ENCODE results near the gene NODAL. TPM values are rescaled to one million over a fixed set of nuclear protein-coding genes. Genes with fewer than 3 reads are reported as not detected.

Gene NODAL
- total and polyA plus RNA-seq, 2 experiments from 2014 or later: 11.2 to 28.4 TPM

DNA sequence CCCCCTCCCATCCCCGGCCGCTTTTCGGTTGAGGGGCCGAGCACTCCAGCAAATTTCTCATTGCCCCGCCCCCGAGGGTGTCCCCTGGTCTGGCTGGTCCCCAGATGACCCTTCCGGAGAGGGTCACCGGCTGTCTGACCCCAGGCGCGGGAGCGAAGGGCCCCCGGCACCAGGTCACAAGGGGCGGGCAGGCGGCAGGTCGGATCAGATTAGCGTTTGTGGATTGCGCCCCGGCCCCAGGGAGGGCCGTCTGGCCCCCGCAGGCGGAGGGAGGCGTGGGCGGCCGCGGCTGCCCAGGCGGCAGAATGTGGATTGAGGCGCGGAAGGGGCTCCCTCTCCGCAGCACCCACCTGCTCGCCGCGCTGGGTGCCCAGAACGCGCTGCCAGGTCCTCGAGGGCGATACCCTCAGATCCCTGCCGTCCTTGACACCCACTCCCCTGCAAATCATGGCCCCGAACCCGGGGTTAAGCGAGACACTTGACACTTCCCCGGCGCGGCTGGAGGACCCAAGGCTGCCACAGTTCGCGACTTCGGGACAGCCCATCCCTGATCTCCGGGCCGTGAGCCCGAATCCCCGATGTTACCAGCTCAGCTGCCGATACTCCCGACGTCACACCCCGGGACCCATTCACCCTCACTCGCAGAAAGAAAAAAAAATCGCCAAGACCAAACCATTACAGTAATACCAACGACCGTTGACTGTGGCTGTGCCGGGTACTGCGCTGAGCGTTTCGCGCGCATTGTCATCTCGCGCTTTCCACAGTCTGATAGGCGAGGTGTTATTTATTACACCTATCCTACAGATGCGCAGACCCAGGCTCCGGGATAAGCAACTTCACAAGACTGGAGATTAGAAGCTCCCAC, 953 bp downstream of the NODAL start:
- no peaks in the 10 kb centered on the region for H3K36me3 ChIP-seq (ENCODE audit: insufficient read depth)
- H3K4me1 Mint-ChIP-seq: peaks cover 45% of the 10 kb centered on the region
- H3K4me1 ChIP-seq (ENCODE audit: insufficient read depth): peaks cover 42% of the 10 kb centered on the region
- H3K27me3 ChIP-seq (ENCODE audit: insufficient read depth): peaks cover 22% of the 10 kb centered on the region
- peaks cover 51% of the 10 kb centered on the region for H3K79me2 ChIP-seq (replicated peaks; ENCODE audit: insufficient read depth)
- TF ChIP-seq, protein P1, sequence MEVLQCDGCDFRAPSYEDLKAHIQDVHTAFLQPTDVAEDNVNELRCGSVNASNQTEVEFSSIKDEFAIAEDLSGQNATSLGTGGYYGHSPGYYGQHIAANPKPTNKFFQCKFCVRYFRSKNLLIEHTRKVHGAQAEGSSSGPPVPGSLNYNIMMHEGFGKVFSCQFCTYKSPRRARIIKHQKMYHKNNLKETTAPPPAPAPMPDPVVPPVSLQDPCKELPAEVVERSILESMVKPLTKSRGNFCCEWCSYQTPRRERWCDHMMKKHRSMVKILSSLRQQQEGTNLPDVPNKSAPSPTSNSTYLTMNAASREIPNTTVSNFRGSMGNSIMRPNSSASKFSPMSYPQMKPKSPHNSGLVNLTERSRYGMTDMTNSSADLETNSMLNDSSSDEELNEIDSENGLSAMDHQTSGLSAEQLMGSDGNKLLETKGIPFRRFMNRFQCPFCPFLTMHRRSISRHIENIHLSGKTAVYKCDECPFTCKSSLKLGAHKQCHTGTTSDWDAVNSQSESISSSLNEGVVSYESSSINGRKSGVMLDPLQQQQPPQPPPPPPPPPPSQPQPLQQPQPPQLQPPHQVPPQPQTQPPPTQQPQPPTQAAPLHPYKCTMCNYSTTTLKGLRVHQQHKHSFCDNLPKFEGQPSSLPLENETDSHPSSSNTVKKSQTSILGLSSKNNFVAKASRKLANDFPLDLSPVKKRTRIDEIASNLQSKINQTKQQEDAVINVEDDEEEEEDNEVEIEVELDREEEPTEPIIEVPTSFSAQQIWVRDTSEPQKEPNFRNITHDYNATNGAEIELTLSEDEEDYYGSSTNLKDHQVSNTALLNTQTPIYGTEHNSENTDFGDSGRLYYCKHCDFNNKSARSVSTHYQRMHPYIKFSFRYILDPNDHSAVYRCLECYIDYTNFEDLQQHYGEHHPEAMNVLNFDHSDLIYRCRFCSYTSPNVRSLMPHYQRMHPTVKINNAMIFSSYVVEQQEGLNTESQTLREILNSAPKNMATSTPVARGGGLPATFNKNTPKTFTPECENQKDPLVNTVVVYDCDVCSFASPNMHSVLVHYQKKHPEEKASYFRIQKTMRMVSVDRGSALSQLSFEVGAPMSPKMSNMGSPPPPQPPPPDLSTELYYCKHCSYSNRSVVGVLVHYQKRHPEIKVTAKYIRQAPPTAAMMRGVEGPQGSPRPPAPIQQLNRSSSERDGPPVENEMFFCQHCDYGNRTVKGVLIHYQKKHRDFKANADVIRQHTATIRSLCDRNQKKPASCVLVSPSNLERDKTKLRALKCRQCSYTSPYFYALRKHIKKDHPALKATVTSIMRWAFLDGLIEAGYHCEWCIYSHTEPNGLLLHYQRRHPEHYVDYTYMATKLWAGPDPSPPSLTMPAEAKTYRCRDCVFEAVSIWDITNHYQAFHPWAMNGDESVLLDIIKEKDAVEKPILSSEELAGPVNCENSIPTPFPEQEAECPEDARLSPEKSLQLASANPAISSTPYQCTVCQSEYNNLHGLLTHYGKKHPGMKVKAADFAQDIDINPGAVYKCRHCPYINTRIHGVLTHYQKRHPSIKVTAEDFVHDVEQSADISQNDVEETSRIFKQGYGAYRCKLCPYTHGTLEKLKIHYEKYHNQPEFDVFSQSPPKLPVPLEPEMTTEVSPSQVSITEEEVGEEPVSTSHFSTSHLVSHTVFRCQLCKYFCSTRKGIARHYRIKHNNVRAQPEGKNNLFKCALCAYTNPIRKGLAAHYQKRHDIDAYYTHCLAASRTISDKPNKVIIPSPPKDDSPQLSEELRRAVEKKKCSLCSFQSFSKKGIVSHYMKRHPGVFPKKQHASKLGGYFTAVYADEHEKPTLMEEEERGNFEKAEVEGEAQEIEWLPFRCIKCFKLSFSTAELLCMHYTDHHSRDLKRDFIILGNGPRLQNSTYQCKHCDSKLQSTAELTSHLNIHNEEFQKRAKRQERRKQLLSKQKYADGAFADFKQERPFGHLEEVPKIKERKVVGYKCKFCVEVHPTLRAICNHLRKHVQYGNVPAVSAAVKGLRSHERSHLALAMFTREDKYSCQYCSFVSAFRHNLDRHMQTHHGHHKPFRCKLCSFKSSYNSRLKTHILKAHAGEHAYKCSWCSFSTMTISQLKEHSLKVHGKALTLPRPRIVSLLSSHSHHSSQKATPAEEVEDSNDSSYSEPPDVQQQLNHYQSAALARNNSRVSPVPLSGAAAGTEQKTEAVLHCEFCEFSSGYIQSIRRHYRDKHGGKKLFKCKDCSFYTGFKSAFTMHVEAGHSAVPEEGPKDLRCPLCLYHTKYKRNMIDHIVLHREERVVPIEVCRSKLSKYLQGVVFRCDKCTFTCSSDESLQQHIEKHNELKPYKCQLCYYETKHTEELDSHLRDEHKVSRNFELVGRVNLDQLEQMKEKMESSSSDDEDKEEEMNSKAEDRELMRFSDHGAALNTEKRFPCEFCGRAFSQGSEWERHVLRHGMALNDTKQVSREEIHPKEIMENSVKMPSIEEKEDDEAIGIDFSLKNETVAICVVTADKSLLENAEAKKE (CRISPR knock-in tag; IDR thresholded peaks at IDR 0.05): no peak
- TF ChIP-seq ZNF331 (CRISPR knock-in tag; IDR thresholded peaks at IDR 0.05; ENCODE audit: low read depth) (no peak), CREB1 (CRISPR knock-in tag; IDR thresholded peaks at IDR 0.05; ENCODE audit: low read depth) (peak; percentile 31; the same call in 1 of the 2 replicates)
- peaks cover 26% of the 10 kb centered on the region for H3F3A ChIP-seq (replicated peaks; ENCODE audit: low read depth)
- no peaks in the 10 kb centered on the region for H3K9me2 ChIP-seq (ENCODE audit: insufficient read depth)
- peaks cover 8% of the 10 kb centered on the region; the same call in 1 of the 3 replicates for H3K36me3 Mint-ChIP-seq (ENCODE audit: low read depth)
- H3K4me2 ChIP-seq: peak overlapping the region; percentile 96
- no peak overlapping the region for H3K27ac Mint-ChIP-seq
- no peaks in the 10 kb centered on the region; the same call in 2 of the 3 replicates for H3K9me3 Mint-ChIP-seq
- peak overlapping the region; percentile 72 for H3K4me3 Mint-ChIP-seq
- H2AFZ ChIP-seq: no peak overlapping the region; the same call in 1 of the 2 replicates
- ATAC-seq (peak; percentile 2; the same call in 2 of the 3 replicates), DNase-seq (ENCODE audit: low spot score) (peak; percentile 64)
- peaks cover 54% of the 10 kb centered on the region for H3K27me3 Mint-ChIP-seq (ENCODE audit: insufficient read depth, low read depth, poor library complexity)
- no peak overlapping the region for H3K27ac ChIP-seq (ENCODE audit: low read depth)
- peaks cover 14% of the 10 kb centered on the region; the same call in 1 of the 2 replicates for H4K20me1 ChIP-seq (replicated peaks; ENCODE audit: insufficient read depth)
- H3K4me3 ChIP-seq: peak overlapping the region; percentile 78

DNA sequence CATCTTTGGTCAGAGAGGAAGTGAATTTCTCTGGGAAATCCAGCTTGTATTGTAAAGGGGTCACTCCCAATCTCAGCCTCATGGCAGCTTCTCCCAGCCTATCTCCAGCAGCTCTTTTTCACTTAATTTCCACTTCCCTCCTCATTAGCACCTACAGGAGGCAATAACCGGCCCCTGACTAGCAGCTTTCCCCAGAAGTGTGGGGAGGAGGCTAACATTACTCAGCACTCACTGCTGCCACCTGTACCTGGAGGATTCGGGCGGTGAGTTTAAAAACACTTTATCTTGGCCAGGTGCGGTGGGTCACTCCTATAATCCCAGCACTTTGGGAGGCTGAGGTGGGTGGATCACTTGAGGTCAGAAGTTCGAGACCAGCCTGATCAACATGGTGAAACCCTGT, 3.8 kb downstream of the NODAL start:
- peaks cover 34% of the 10 kb centered on the region for H3K4me1 Mint-ChIP-seq

More for the DNA sequence above, 3.8 kb downstream of the NODAL start:
- Histone ChIP-seq H3K27me3 (ENCODE audit: insufficient read depth) (peaks cover 22% of the 10 kb centered on the region), H3K4me1 (ENCODE audit: insufficient read depth) (peaks cover 28% of the 10 kb centered on the region), H3K27ac (ENCODE audit: low read depth) (no peak overlapping the region), H2AFZ (no peak overlapping the region), H4K20me1 (replicated peaks; ENCODE audit: insufficient read depth) (peaks cover 17% of the 10 kb centered on the region; the same call in 1 of the 2 replicates), H3K9me2 (ENCODE audit: insufficient read depth) (no peaks in the 10 kb centered on the region), H3K4me2 (no peak overlapping the region), H3K36me3 (ENCODE audit: insufficient read depth) (peaks cover 2% of the 10 kb centered on the region; the same call in 1 of the 2 replicates), H3K79me2 (replicated peaks; ENCODE audit: insufficient read depth) (peaks cover 60% of the 10 kb centered on the region), H3K4me3 (no peak overlapping the region), H3F3A (replicated peaks; ENCODE audit: low read depth) (peaks cover 15% of the 10 kb centered on the region)
- DNase-seq (ENCODE audit: low spot score): peak; percentile 75
- peak; percentile 5 for ATAC-seq
- TF ChIP-seq, protein P2, sequence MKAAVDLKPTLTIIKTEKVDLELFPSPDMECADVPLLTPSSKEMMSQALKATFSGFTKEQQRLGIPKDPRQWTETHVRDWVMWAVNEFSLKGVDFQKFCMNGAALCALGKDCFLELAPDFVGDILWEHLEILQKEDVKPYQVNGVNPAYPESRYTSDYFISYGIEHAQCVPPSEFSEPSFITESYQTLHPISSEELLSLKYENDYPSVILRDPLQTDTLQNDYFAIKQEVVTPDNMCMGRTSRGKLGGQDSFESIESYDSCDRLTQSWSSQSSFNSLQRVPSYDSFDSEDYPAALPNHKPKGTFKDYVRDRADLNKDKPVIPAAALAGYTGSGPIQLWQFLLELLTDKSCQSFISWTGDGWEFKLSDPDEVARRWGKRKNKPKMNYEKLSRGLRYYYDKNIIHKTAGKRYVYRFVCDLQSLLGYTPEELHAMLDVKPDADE (IDR thresholded peaks at IDR 0.05): no peak
- TF ChIP-seq, protein P3, sequence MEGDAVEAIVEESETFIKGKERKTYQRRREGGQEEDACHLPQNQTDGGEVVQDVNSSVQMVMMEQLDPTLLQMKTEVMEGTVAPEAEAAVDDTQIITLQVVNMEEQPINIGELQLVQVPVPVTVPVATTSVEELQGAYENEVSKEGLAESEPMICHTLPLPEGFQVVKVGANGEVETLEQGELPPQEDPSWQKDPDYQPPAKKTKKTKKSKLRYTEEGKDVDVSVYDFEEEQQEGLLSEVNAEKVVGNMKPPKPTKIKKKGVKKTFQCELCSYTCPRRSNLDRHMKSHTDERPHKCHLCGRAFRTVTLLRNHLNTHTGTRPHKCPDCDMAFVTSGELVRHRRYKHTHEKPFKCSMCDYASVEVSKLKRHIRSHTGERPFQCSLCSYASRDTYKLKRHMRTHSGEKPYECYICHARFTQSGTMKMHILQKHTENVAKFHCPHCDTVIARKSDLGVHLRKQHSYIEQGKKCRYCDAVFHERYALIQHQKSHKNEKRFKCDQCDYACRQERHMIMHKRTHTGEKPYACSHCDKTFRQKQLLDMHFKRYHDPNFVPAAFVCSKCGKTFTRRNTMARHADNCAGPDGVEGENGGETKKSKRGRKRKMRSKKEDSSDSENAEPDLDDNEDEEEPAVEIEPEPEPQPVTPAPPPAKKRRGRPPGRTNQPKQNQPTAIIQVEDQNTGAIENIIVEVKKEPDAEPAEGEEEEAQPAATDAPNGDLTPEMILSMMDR (conservative IDR thresholded peaks at IDR 0.05; ENCODE audit: low read depth in 2 of 2): peak; percentile 27 to 53; a peak in 2 of 4 replicates
- H3K9me3 Mint-ChIP-seq: no peaks in the 10 kb centered on the region; the same call in 2 of the 3 replicates
- H3K4me3 Mint-ChIP-seq: no peak overlapping the region
- peaks cover 8% of the 10 kb centered on the region; the same call in 2 of the 3 replicates for H3K36me3 Mint-ChIP-seq (ENCODE audit: low read depth)
- H3K27me3 Mint-ChIP-seq (ENCODE audit: insufficient read depth, low read depth, poor library complexity): peaks cover 48% of the 10 kb centered on the region
- no peak overlapping the region for H3K27ac Mint-ChIP-seq

Data from GM23338 (cell line).